ENCODE measurements around the gene EXOC3L1.

The EXOC3L1 gene, protein sequence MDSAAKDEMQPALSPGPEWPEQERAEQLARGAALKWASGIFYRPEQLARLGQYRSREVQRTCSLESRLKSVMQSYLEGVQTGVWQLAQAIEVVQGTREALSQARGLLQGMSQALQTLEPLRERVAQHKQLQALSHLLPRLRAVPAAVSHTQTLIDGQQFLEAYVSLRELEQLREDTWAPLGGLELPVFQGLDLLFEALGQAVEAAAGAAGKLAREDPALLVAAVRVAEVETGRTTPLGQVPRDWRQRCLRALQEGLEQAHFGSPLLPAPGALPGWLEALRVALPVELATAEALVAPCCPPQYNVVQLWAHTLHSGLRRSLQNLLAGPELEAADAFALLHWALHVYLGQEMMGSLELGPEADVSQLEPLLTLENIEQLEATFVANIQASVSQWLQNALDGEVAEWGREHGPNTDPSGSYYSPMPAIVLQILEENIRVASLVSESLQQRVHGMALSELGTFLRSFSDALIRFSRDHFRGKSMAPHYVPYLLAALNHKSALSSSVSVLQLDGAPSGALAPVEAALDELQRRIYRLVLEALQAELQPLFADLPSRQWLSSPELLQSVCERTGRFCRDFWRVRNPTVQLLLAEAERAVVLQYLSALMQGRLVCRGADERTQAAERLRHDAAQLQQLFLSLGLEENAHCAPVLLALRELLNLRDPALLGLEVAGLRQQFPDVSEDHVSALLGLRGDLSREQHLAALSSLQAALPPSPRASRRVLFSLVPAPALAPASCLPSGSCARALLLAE

DNA sequence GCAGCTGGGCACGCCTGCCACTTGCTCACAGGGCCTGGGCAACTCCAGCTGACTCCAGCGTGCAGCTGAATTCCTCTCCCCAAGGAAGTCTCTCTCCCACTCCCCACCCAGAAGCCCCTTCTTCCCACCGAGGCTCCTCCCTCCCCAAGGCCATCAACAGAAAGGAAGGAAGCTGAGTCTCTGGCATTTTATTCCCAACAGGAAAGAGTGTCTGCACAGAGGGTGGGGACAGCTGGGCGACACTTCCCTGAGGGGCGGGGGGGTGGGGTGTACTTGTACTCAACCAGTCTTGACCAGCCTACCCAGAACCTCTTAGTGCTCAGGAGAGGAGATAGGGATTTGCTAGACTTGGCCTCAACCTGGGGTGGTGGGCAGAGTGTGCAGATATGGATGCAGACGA, at the start of gene EXOC3L1:
EXOC3L1 (minus strand) TSS at position 96 of the 400 bp plus-strand sequence. CDS start 460 bp downstream, outside the sequence.
- no peak for DNase-seq

DNA sequence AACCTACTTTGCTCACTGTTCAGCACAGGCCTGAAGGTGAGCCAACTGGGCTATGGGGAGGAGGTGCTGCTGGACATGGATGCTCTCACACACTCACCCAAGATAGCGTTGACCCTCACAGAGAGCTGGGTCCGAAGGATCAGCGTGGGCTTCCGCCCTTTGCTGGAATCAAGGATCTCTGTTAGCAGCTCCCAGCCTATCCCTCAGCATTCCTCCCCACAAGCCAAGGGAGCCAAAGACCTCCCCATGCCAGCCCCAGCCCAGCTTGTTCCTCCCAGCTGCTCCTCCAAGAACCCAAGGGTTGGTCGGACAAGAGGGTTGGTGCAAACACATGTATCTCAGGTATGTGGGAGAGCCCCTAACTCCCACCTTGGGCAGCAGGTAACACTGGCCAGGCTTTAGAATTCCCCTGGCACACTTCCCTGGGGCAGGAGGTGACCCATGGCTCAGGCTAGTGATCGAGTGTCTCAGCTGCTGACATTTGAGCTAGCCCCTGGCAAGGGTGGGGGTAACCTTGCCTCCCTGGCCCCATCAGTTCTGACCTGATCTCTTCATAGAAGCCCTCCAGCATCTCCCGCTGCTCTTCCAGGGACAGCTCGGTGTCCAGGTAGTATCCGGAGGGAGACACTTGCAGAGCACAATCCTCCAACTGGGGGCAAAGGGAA, 49.0 kb upstream of the EXOC3L1 start:
- no peak for DNase-seq

DNA sequence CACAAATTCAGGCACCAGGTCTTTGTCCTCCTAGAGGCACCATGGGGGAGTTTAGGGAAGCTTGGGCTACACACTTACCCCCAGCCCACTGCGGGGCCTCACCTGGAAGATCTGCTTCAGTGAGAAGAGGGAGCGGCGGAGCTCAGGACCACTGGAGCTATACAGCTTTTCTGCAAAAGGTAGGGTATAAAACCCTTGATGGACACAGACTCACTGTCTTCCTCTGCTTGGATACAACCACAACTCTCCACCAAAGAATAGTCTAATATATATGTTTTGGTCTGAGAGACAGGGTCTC, 48.3 kb upstream of the EXOC3L1 start:
- no peak for DNase-seq

DNA sequence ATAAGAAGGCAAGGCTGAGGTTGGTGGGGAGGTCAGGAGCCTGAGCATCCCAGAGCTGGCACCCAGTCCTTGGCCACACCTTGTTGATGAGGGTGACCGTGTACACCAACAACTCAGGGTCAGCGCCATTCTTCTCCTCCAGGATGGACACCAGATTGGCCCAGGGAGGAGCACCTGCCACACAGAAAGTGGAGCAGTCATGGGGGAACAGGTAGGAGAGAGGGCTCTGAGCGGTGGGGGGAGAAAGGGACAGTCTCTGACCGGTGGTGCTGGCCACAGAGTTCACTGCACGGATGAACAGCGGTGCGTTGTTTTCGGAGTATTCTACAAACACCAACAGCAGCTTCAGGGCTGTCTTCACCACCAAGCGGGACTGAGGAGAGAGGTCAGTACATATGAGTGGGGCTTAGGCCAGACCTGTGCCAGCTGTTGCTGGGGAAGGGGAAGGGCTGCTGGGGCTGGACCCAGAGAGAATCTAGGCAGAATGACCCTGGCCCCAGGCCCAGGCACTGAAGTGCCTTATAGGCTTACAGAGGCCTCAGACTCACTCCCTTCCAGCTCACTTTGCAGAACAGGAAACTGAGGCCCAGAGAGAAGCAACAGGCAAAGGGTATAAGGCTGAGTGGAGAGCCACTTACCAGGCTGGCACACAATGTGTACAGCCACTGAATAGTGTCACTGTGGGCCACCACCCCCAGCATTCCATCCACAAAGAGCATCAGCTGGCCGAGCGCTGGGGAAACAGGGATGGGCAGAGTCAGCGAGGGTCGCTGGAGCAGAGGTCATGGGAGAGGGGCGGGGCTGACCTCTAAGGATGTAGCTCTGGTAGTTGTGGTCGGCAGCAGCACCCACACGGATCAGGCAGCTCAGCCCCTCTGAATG, 47.7 kb upstream of the EXOC3L1 start:
- DNase-seq = no peak

DNA sequence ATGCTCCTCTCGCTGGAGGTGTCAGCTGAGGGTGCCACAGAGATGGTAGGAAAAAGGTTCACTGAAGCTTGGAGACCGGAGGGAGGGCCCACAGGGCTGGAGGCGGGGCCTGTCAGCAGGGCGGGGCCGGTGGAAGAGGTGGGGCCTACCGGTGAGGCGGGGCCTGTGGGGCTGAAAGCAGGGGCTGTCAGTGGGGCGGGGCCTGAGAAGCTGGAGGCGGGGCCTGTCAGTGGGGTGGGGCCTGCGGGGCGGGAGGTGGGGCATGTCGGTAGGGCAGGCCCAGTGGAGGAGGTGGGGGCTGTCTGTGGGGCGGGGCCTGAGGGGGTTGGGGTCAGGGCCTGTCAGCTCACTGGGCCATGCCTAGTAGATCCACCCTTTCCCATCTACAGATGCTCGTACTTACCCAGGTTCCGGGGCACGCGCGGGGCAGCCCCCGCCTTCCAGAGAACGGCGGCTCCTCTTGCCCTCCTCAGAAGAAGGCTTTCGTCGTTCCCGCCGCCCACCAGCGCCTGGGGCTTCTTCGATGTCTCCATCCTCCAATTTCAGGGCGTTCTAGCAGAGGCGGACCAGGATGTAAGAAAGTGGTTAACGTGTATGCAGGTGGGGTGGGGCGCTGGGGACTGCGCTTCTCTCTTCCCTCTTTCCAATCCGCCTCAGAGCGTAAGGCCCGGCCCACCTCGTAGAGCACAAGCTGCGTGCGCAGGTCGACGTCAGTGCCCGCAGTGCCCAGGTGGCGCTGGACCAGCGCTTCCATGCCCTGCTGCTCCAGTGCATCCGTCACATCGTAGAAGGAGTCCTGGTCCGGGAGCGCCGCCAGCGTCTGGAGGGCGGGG, 46.8 kb upstream of the EXOC3L1 start:
- no peak for DNase-seq

DNA sequence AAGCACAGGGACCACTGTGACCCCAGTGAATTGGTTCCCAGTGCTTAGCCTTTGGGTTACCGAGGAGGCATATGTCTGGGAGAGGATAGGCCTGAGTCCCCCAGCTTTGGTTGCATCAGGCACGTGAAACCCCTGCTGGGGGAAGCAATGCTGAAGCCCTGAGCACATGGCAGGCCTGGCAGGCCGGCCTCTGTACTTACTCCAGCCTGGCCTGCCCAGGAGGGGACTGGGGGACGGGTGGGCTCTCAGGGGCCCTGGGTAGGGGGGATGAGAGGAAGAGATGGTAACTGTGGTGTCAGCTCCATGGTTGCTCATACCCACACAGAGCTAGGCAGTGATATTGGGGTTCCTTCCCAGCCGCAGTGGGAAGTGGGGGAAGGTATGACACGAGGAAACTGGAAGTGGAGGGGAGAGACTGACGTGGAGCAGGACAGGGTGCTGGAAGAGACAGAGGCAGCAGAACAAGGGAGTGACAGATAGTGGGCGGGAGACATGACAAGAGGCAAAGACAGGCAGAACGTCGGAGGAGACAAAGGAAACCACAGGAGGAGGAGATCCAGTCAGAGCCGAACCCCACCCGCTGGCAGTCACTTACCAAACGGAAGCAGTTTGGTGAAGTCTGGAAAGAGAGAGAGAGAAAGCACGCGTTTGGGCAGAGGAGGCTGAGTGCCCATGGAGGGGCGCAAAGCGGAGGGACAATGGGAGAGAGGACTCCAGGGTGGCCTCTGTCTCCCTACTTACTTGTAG, 46.1 kb upstream of the EXOC3L1 start:
- no peak for DNase-seq

DNA sequence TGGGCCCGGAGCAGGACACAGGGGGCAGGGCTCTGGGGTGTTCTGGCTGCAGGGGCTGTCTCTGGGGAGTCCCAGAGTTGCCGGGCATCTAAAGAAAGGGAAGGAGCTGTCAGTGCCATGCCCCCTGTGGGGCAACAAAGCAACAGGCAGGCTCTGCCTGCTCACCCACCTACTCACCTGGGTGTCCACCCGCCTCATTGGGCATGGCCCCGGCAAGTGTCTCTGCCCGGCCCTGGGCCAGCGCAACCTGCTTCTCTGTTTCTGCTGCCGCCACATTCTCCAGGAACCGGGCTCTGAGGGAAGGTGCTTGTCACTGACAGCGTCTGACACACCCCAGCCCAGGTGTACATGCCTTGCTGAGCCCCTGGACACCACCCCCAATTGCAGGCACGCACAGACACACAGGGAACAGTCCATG, 44.3 kb upstream of the EXOC3L1 start:
- no peak for DNase-seq

DNA sequence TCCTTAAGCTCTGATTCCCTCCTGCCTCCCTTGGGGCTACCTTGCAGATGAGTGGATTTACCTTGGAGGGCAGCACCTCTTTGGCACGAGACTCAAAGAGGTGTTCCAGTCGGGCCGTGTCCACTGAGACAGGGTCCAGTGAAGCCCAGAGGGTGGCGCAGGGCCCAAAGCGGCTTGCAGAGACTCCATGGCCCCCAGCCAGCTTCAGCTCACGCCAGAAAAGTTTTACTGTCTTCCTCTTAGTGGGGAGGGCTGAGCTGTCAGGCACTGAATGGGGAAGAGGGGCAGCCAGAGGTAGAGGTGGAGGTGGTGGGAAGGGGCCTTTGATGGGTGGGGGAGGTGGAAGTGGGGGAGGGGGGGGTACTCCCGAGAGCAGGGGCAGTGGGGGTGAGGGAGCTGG, 43.7 kb upstream of the EXOC3L1 start:
- DNase-seq = no peak

DNA sequence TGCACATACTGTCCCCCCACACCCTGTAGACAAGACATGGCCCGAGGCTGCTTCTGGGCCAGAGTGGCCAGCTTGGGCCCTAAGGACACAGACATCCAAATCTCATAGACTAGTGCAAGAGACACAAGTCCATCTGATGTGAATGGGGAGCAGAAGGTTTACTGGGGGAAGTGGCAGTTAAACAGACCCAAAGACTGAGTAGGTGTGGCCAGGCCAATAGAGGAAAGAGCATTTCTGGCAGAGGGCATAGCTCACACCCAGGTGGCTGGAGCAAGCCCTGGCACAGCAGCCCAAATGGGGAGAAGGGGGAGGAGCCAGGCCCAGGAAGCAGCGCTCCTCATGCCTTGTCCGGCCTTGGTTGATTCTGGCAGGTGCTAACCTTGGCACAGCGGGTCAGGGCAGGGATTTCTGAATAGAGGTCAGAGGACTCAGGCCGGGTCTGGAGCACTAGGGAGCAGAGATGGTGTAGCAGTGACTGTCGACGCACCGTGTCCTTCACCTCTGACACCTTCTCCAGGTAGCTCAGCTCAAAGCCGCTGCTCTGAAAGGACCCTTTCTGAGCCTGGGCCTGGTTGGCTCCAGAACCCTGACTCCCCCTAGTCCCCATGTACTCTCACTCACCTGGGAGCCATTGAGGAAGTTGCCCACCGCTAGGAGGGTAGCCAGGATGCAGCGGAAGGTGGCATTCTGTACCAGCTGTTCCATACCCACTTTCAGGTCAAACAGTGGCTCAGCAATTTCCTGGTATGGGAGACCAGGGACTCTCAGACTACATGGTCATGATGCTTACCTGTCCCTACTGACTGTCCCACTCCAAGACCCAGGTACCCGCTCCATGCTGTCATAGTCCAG, 41.1 kb upstream of the EXOC3L1 start:
- no peak for DNase-seq

DNA sequence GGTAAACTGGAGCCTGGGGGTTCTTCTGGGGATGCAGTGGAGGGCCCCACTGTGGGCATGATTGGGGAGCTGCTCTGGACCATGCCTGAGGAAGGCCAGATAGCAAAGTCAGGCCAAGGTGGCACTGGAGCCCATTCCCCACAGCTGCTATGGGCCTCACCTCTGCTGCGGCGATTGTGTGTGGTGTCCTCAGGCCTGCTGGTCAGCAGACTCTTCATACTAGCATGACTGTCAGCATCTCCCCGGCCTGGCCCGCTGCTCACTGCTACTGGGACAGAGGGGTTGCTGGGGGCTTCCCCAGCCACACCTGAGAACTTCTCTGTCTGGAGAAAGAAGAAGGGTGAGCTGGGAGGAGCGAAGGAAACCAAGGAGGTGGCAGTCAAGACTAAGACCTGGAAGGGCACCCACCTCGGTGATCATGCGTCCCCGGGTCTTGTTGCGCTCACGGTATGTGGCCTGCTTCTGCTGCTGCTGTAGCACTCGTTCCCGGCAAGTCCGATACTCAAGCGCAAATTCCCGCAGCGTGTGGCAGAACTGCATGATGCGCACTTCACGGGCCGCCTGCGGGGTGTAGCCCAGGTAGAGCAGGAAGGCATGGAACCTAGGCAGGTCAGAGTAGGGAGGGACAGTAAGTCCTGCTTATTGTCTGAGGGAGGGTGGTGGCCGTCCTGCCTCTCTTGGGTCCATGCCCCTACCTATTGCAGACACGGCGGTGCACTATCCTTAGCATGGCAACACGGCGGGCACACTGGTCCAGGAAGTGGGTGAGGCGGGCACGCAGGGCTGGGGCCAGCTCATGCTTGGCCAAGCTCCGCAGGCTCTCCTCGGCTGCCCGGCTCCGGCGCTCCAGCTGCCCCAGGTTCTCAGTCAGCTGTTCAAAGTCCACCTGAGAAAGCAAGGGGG, 40.2 kb upstream of the EXOC3L1 start:
- DNase-seq = no peak

DNA sequence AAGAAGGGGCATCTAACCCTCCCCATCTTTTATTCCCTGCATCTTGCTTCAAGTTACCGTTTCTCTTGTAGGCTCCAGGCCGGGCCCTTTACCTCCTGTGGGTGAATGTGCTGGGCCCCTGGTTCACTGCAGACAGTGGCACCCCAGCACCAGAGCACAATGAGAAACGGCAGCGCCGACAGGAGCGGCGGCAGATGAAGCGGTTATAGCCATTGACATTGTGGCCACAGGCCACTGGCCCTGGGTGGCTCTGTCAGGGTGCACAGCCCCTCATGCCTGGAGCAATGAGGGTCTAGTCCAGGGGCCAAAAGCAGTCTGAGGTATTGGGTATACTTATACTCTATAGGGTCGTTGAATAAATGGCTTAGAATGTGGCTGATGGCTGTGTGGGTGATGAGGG, 39.0 kb upstream of the EXOC3L1 start:
- DNase-seq = no peak

DNA sequence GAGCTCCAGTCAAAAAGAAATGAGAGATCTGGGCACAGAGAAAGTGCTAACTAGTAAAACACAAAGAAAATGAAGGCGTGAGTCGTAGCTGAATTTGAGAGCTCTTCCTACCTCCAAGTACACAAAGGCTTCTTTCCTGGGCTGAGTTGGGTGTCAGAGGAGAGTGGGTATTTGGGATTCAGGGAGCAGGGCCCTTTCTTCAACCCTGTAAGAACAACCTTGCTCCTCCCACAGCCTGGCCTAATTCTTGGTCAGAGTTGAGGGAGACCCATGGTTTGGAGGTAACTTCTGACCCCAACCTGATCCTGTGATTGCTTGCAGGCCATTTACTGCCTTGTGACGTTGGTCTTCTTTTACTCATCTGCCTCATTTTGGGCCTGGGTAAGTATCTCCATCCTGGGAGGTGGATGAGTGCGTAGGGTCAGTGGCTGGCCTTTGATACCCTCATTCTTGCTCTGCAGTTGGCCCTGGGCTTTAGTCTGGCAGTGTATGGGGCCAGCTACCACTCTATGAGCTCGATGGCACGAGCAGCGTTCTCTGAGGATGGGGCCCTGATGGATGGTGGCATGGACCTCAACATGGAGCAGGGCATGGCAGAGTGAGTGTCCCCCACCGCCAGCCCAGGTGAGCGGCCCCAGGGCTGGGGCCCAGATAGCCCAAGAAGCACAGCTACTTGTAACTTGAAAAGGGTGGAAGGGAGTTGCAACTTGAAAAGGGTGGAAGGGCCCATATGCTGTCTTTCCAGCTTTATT, 38.3 kb upstream of the EXOC3L1 start:
- DNase-seq = no peak

DNA sequence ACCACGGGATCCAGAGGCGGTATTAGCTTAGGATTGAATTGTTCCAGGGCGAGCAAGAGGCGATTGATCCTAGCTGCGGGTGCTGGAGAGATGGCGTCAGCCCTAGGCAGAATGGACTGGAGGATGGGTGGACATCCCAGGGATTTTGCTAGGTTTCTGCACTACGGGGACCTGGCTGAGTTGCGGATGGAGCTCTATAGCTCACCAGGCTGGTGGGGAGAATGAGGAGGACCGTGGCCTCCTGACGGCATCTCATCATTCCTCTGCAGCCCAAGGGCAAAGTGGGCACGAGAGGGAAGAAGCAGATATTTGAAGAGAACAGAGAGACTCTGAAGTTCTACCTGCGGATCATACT, 37.6 kb upstream of the EXOC3L1 start:
- DNase-seq = no peak

DNA sequence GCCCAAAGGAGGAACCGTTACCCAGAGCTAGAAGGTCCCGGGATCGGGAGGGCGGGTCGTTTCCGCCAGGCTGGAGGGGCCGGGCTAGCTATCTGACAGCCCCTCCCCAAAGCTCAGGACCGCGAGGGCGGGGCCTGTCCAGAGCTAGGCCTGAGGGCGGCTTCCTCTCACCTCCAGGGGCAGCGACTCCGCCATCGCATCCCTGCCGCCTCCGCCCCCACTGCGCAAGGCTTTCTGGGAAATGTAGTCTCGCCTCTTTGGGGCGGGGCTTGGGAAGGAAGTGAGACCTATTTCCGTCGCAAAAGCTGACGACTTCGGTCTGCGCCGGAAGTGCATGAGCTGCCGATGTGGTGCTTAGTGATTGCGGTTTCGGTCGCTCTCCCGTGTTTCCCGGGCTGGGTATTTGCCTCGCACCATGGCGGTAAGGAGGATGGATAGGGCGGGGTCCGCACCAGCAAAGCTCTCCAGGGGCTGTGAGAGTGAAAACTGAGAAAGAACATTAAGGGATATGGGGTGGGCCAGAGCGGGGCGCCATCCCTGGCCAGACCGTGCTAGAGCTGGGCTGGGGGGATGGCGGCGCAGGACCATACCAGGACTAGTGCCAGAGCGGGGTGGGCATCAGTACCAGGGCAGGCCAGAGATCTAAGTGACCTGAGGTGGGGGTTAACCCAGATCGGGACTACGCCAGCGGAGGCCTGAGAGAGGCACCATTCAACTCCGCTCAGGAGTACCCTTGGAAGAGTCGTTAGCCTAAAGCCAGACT, 37.0 kb upstream of the EXOC3L1 start, which contains the start of gene TMEM208:
TMEM208 (plus strand) TSS at position 327 of the 763 bp plus-strand sequence; CDS start at position 416, 89 bp downstream.
- DNase-seq = peak; percentile 61

DNA sequence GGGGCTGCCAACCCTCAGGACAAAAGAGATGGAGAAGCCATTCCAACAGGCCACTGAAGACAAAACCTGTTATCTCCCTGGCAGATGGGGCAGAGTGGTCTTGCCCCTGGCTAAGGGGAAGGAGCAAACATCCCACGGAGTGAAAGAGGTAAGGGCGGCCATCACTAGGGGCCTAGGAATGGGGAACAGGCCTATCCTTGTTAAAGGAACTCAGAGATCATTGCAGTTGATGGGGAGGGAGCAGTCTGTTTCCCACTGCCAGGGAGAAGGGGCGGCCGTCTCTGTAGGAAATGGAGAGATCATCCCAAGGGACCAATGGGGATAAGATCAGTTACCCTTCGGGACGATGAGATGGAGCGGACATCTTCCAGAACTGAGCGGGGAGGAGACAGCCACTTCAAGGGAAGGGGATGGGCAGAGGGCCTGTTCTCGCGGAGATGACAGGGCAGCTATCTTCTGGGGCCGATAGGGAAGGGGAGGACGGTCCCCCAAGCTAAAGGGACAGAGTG, 36.4 kb upstream of the EXOC3L1 start:
- no peak for DNase-seq

DNA sequence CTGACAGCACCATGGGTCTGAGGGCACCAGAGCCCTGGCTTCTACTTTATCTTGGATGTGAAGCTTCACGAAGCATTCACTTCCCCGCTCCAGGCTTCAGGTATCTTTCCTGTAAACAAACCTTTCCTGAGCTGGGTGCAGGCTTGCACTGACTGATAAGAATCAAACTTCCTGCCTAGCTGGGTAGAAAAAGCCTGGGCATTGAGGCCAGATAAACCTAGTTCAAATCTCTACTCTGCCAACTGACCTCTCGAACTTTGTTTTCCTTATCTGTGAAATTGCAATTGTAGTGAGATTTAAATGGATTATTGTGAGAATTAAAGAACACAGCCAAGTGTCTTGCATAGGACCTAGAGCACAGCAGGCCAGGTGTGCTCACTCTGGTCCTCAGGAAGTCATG, 34.1 kb upstream of the EXOC3L1 start:
- DNase-seq = no peak

Measured in NCI-H1417 treated with DMSO at 0.1 percent for 48 hours (cell line).